ENCODE data around the gene SLC12A4. TPM values are rescaled to one million over a fixed set of nuclear protein-coding genes. Genes with fewer than 3 reads are reported as not detected.
"Not testable (repeated sequence)": the region's sequence is repeated elsewhere in the genome, so short reads cannot be mapped to it uniquely, and the experiment has no call there.

SLC12A4 gene
- total RNA-seq, 1 donor from 2014 or later = 115 TPM

- ATAC-seq = peak; percentile 58
- no peak for DNase-seq (ENCODE audit: low spot score)
- intact Hi-C loops (cut with DNase I) = no loop called here
Measured at GRCh38 chr16:67915831-67916723, 52.4 kb downstream of the SLC12A4 start.

- DNase-seq (ENCODE audit: low spot score); intact Hi-C loops (cut with DNase I): not testable (repeated sequence)
Measured at GRCh38 chr16:67915496-67915769, 53.0 kb downstream of the SLC12A4 start.

GRCh38 chr16:67914758-67915495 is 53.5 kb downstream of the SLC12A4 start:
- no peak for ATAC-seq
- intact Hi-C loops (cut with DNase I) = no loop called here
- no peak for DNase-seq (ENCODE audit: low spot score)

More at GRCh38 chr16:67915496-67915769, 53.0 kb downstream of the SLC12A4 start:
- ATAC-seq = not testable (repeated sequence)

GRCh38 chr16:67910158-67910557 is 58.3 kb downstream of the SLC12A4 start:
- no peak for ATAC-seq
- no peak for DNase-seq (ENCODE audit: low spot score)
- intact Hi-C loops (cut with DNase I) = no loop called here

- DNase-seq (ENCODE audit: low spot score) (no peak), ATAC-seq (no peak)
- intact Hi-C loops (cut with DNase I) = no loop called here
Measured at GRCh38 chr16:67909056-67909742, 59.2 kb downstream of the SLC12A4 start.

- DNase-seq (ENCODE audit: low spot score) = no peak
- no peak for ATAC-seq
- intact Hi-C loops (cut with DNase I) = no loop called here
Measured at GRCh38 chr16:67907397-67908180, 60.8 kb downstream of the SLC12A4 start.

GRCh38 chr16:67902831-67903230 is 65.6 kb downstream of the SLC12A4 start:
- ATAC-seq = no peak
- DNase-seq (ENCODE audit: low spot score) = no peak
- intact Hi-C loops (cut with DNase I) = no loop called here

- intact Hi-C loops (cut with DNase I) = no loop called here
- no peak for DNase-seq (ENCODE audit: low spot score)
- ATAC-seq = no peak
Measured at GRCh38 chr16:67901734-67902133, 66.7 kb downstream of the SLC12A4 start.

GRCh38 chr16:67897231-67897630 is 71.2 kb downstream of the SLC12A4 start:
- intact Hi-C loops (cut with DNase I) = no loop called here
- ATAC-seq = peak; percentile 92
- DNase-seq (ENCODE audit: low spot score) = no peak

GRCh38 chr16:67893743-67894399 is 74.6 kb downstream of the SLC12A4 start:
- intact Hi-C loops (cut with DNase I) = no loop called here
- DNase-seq (ENCODE audit: low spot score) = no peak
- no peak for ATAC-seq

Other genes with a start within 250 kb of the SLC12A4 start
- 16.8 TPM for gene GFOD2, start 249.3 kb downstream of the SLC12A4 start, total RNA-seq
- 21.7 TPM for gene RANBP10, start 162.1 kb downstream of the SLC12A4 start, total RNA-seq
- gene TSNAXIP1, start 161.7 kb downstream of the SLC12A4 start, total RNA-seq = 1.5 TPM
- 22.7 TPM for gene THAP11, start 126.3 kb downstream of the SLC12A4 start, total RNA-seq
- gene NUTF2, start 121.7 kb downstream of the SLC12A4 start, total RNA-seq = 59.2 TPM
- gene CENPT, start 120.9 kb downstream of the SLC12A4 start, total RNA-seq = 45.1 TPM
- 40.2 TPM for gene EDC4, start 95.6 kb downstream of the SLC12A4 start, total RNA-seq
- gene NRN1L, start 83.8 kb downstream of the SLC12A4 start, total RNA-seq = 1.6 TPM
- 27.4 TPM for gene PSKH1, start 75.4 kb downstream of the SLC12A4 start, total RNA-seq
- gene CTRL, start 36.8 kb downstream of the SLC12A4 start, total RNA-seq = 0.98 TPM
- gene PSMB10, start 31.8 kb downstream of the SLC12A4 start, total RNA-seq = 35.3 TPM
- 46.2 TPM for gene LCAT, start 24.5 kb downstream of the SLC12A4 start, total RNA-seq
- not detected for gene DPEP3, start 11.9 kb upstream of the SLC12A4 start, total RNA-seq
- gene DPEP2, start 30.8 kb upstream of the SLC12A4 start, total RNA-seq = 4.4 TPM
- not detected for gene DPEP2NB, start 47.3 kb upstream of the SLC12A4 start, total RNA-seq
- 6.3 TPM for gene DDX28, start 54.6 kb upstream of the SLC12A4 start, total RNA-seq
- 14.7 TPM for gene DUS2, start 54.6 kb upstream of the SLC12A4 start, total RNA-seq
- gene NFATC3, start 116.7 kb upstream of the SLC12A4 start, total RNA-seq = 66.4 TPM

Measured in sciatic nerve (tissue), 2 donors.